Natural killer cell treated with Interleukin-12 subunit alpha and Interleukin-12 subunit beta and Interleukin-15 and Interleukin-18, amount 100 ng/mL, for 72 hours (primary cell): ENCODE results near the gene TBC1D2. TPM values are rescaled to one million over a fixed set of nuclear protein-coding genes. Genes with fewer than 3 reads are reported as not detected.

Experiments
- ATAC-seq, 2 donors: fragments of 150-1000 bp; cut with Tn5 transposase in 1 of 2; sonication (Bioruptor Pico), chemical (Tn5 transposase) in 1 of 2; 2 replicates each; pipeline ENCODE4 v1.10.0; 2021
- DNase-seq: peaks from one replicate; pipeline ENCODE4 v3.0.0; 2022; ENCODE audit warnings: low spot score
- H3K27ac Mint-ChIP-seq, 2 donors: 1 replicate in 1 of 2; 2 replicates in 1 of 2; pipeline ENCODE4 v1.8.0; 2022; ENCODE audit warnings: mixed read lengths in 2 of 2, mild to moderate bottlenecking in 1 of 2, moderate library complexity in 1 of 2
- H3K27me3 Mint-ChIP-seq, 2 donors: 1 replicate in 1 of 2; 2 replicates in 1 of 2; pipeline ENCODE4 v1.8.0; 2022; ENCODE audit warnings: mixed read lengths in 2 of 2
- H3K36me3 Mint-ChIP-seq: one replicate; pipeline ENCODE4 v1.8.0; 2022; ENCODE audit warnings: mixed read lengths
- H3K4me1 Mint-ChIP-seq, 2 donors: 1 replicate in 1 of 2; 2 replicates in 1 of 2; pipeline ENCODE4 v1.8.0; 2022; ENCODE audit warnings: low read depth in 2 of 2, mixed read lengths in 2 of 2, mild to moderate bottlenecking in 1 of 2
- H3K4me3 Mint-ChIP-seq: one replicate; pipeline ENCODE4 v1.8.0; 2022; ENCODE audit warnings: mixed read lengths
- H3K9me3 Mint-ChIP-seq: 2 replicates; pipeline ENCODE4 v1.8.0; 2022; ENCODE audit warnings: mixed read lengths
- total RNA-seq, 2 donors: library from RNA; stranded (reverse); gene quantifications; one replicate each; pipeline ENCODE4 v1.2.3, GENCODE V29; 2022

TBC1D2 gene
- total RNA-seq, 2 donors from 2014 or later: 3.9 to 4.2 TPM

DNA sequence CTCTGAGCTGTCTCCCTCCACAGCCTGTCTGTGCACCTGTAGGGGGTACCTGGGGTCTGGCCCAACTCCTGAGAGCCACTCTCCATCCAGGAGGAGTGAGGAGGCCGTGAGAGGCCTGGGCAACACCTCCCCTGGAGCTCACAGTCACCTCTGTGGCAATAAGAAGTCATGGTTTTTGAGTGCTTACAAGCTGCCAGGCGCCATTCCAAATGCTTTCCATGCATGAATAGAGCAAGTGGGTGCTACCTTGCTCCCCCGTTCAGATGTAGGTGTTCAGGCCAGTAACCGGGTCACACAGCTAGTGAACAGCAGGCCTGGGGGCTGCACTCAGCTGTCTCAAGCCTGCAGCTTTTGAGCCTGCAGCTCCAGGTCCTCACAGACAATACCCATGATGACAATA, 93.6 kb downstream of the TBC1D2 start:
- H3K4me1 Mint-ChIP-seq: peaks cover 28 to 40% of the 10 kb centered on the region in 2 donors
- ATAC-seq (no peak), DNase-seq (no peak)
- H3K9me3 Mint-ChIP-seq: no peaks in the 10 kb centered on the region
- no peaks in the 10 kb centered on the region for H3K36me3 Mint-ChIP-seq
- no peak overlapping the region for H3K4me3 Mint-ChIP-seq
- no peak overlapping the region for H3K27ac Mint-ChIP-seq
- no peaks in the 10 kb centered on the region for H3K27me3 Mint-ChIP-seq

DNA sequence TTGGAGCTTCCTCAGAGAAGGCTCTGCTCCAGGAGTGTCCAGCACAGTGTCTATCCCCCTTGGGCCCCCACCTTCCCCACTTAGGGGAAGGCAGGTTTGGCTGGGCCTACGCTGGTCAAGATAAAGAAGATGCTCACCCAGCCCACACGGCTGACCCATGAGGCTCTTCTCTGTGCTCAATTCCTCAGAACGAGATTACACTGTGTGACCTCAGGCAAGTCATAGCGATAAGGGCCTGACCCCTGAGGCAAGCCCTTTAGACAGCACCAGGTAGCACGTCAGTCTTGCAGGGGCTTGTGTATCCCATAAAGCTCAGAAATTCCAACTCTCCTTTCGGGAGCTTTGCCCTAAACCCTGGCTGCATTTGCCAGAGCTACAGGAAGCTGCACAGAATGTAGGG, 95.7 kb downstream of the TBC1D2 start:
- Mint-ChIP-seq H3K4me3 (peak overlapping the region; percentile 28), H3K27me3 (no peaks in the 10 kb centered on the region), H3K9me3 (no peaks in the 10 kb centered on the region), H3K4me1 (peaks cover 28 to 32% of the 10 kb centered on the region in 2 donors), H3K36me3 (no peaks in the 10 kb centered on the region), H3K27ac (peak overlapping the region; percentile 74 to 90)
- no peak for DNase-seq
- no peak for ATAC-seq

DNA sequence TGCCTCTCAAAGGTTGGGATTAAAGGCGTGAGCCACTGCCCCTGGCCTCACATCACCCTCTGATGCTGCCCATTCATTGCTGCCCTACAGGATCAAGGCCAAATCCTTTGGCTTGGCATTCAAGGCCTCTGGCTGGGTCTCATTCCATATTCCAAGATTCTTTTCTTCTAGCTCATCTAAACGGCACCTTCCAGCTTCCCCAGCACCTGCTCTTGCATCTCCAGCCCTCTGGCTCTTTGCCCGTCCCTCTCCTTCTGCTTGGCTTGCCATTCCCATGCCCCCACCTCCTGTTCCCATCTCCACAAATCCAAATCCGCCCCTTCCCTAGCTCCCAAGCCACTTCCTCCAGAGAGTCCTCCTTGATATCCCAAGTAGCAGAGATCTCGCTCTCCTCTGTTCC, 96.1 kb downstream of the TBC1D2 start:
- Mint-ChIP-seq H3K4me1 (peaks cover 28 to 30% of the 10 kb centered on the region in 2 donors), H3K27ac (peak overlapping the region; percentile 74 to 90), H3K27me3 (no peaks in the 10 kb centered on the region), H3K9me3 (no peaks in the 10 kb centered on the region), H3K36me3 (no peaks in the 10 kb centered on the region), H3K4me3 (peak overlapping the region; percentile 28)
- DNase-seq (no peak), ATAC-seq (no peak)

DNA sequence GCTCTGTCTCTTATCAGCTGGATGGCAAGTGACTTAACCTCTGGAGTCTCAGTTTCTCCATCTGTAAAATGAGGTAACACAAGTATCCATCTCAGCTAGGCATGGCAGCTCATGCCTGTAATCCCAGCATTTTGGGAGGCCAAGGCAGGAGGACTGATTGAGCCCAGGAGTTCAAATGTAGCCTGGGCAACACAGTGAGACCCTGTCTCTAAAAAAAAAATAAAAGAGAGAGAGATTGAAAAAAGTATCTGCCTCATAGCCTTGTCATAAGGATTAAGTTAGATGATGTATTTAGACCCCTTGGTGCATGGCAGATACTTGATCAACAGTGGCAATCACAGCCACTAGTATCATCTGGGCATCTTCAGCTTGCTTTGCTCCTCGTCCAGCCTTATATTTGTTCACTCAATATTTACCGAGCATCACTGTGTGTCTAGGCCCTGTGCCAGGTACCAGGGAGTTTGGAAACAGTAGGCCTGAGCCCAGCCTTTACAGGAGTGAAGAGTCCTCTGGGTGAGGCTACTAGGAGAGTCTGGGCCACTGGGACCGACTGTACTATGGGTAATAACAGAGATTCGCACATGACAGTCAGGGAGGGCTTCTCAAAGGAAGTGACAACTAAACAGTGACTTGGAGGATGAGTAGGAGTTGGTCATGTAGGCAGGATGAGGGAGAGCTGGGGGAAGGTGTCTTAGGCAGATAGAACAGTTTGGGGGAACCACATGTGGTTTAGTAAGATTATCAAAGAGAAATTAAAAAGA, 97.2 kb downstream of the TBC1D2 start:
- DNase-seq (no peak), ATAC-seq (peak; percentile 84 to 94)
- Mint-ChIP-seq H3K36me3 (no peaks in the 10 kb centered on the region), H3K27me3 (no peaks in the 10 kb centered on the region), H3K27ac (peak overlapping the region; percentile 74 to 90), H3K9me3 (no peaks in the 10 kb centered on the region), H3K4me3 (peak overlapping the region; percentile 59), H3K4me1 (peaks cover 19% of the 10 kb centered on the region in 2 donors)

DNA sequence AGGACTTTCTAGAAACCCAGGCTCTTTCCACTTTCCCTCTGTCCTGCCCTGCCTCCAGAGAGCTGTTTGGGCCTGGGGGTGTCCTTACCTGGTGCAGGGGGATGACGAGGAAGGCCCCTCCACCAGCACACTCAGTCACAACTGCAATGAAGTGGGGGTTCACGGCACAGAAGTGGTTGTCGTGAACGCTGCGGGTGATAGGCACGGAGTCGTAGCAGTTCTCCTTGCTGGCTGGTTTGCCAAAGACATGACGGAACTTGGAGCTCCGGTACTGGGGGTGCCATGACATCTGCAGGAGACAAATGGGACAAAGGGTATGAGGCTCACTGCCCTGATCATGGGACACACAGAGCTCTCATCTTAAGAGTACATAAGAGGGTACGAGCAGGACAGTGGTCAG, 98.1 kb downstream of the TBC1D2 start:
- H3K4me3 Mint-ChIP-seq: no peak overlapping the region
- H3K27me3 Mint-ChIP-seq: no peaks in the 10 kb centered on the region
- DNase-seq (no peak), ATAC-seq (no peak)
- no peak overlapping the region for H3K27ac Mint-ChIP-seq
- peaks cover 19% of the 10 kb centered on the region in 2 donors for H3K4me1 Mint-ChIP-seq
- no peaks in the 10 kb centered on the region for H3K9me3 Mint-ChIP-seq
- no peaks in the 10 kb centered on the region for H3K36me3 Mint-ChIP-seq

DNA sequence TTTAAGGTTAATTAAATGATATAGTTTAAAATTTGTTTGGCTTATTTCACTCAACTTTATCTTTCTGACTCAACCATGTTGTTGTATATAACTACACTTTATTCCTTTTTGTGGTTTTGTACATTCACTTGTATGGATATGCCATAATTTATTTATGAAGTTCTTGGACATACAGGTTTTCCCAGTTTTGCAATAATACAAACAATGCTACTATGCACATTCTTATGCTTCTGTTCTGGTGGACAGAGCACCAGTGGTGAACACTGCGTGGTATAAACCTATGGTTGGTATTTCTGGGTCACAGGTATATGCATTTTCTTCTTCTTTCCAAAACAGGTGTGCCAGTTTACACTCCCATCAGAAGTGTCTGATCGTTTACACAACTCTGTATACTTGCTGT, 100.8 kb downstream of the TBC1D2 start:
- Mint-ChIP-seq H3K9me3 (no peaks in the 10 kb centered on the region), H3K4me1 (peaks cover 16 to 22% of the 10 kb centered on the region in 2 donors), H3K27me3 (no peaks in the 10 kb centered on the region), H3K27ac (no peak overlapping the region), H3K4me3 (no peak overlapping the region), H3K36me3 (no peaks in the 10 kb centered on the region)
- ATAC-seq (no peak), DNase-seq (no peak)

DNA sequence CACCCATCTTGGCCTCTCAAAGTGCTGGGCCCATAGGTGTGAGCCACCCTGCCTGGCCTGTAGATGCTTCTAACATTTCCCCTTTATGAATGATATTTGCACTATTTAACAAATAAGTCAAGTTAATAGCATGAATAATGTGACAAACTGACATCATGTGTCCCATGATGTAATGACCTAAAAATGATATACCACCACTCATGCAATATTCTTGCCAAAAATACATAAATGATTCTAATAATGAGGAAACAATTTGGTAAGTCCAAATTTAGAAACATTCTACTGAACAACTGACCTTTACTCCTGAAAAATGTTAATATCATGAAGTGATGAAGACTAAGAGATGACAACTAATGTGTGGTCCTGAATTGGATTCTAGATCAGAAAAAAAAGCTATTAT, 102.9 kb downstream of the TBC1D2 start:
- Mint-ChIP-seq H3K4me1 (peaks cover 3 to 10% of the 10 kb centered on the region in 2 donors), H3K27ac (peak overlapping the region in 1 of 2 donors; percentile 19), H3K9me3 (no peaks in the 10 kb centered on the region), H3K27me3 (no peaks in the 10 kb centered on the region), H3K36me3 (no peaks in the 10 kb centered on the region), H3K4me3 (no peak overlapping the region)
- ATAC-seq (no peak), DNase-seq (no peak)

DNA sequence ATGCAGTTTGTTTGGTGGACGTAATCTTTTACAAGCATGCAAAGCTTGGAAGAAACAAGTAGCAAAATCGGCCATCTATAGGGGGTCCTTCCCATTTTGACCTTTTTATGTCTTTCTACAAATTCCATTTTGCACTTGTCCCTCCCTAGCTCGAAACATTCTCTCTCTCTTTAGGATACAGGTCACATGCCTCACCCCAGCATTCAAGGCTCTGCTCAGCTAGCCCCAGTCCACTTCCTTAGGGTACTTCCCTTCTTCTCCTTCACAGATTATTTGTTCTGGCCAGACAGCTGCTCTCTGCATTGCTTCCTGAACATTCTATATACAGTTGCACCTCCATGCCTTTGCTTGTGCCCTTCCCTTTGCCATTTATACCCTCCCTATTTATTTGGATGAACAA, 104.7 kb downstream of the TBC1D2 start:
- H3K36me3 Mint-ChIP-seq: no peaks in the 10 kb centered on the region
- H3K4me1 Mint-ChIP-seq: peaks cover 3 to 14% of the 10 kb centered on the region in 2 donors
- no peaks in the 10 kb centered on the region for H3K9me3 Mint-ChIP-seq
- DNase-seq: no peak
- H3K4me3 Mint-ChIP-seq: no peak overlapping the region
- H3K27me3 Mint-ChIP-seq: no peaks in the 10 kb centered on the region
- no peak for ATAC-seq
- peak overlapping the region in 1 of 2 donors; percentile 60 for H3K27ac Mint-ChIP-seq

DNA sequence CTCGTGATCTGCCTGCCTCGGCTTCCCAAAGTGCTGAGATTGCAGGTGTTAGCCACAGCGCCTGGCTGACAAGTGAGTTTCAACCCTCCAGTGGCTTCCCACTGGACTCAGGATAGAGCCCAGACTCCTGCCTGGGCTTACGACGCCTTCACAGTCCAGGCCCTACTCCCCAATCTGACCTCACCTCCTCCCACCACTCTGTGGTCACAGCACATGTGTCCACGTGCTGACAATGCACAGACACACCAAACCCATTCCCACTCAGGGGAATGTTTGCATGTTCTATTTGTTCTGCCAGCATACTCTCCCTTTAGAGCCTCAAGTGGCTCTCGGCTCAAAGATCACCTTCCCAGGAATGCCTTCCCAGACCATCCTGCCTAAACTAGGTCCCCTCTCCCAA, 105.3 kb downstream of the TBC1D2 start:
- DNase-seq: no peak
- no peaks in the 10 kb centered on the region for H3K27me3 Mint-ChIP-seq
- H3K36me3 Mint-ChIP-seq: no peaks in the 10 kb centered on the region
- H3K9me3 Mint-ChIP-seq: no peaks in the 10 kb centered on the region
- H3K4me3 Mint-ChIP-seq: no peak overlapping the region
- peak overlapping the region in 1 of 2 donors; percentile 60 for H3K27ac Mint-ChIP-seq
- no peak for ATAC-seq
- peaks cover 3 to 14% of the 10 kb centered on the region in 2 donors for H3K4me1 Mint-ChIP-seq

DNA sequence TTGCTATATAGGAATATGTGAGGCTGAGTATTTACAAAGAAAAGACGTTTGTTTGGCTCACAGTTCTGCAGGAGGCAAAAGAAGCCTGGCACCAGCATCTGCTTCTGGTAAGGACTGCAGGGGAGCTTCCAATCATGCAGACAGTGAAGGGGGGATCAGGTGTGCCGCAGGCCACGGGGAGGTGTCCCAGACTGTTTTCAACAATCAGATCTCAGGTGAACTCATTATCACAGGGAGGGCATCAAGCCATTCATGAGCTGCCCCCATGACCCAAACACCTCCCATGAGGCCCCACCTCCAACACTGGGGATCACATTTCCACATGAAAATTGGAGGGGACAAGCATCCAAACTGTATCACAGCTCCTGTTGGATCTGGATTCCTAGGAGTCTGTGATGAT, 106.0 kb downstream of the TBC1D2 start:
- Mint-ChIP-seq H3K4me3 (no peak overlapping the region), H3K9me3 (no peaks in the 10 kb centered on the region), H3K4me1 (peaks cover 5 to 14% of the 10 kb centered on the region in 2 donors), H3K27me3 (no peaks in the 10 kb centered on the region), H3K27ac (no peak overlapping the region), H3K36me3 (no peaks in the 10 kb centered on the region)
- DNase-seq: no peak
- no peak for ATAC-seq

Other genes starting within 250 kb of the TBC1D2 start
- gene NANS, start 198.9 kb downstream of the TBC1D2 start, total RNA-seq: 10 to 100 TPM; 41.2 to 72.9 TPM
- gene TRIM14, start 136.4 kb downstream of the TBC1D2 start, total RNA-seq: 10 to 100 TPM; 29.4 to 49.0 TPM
- gene CORO2A, start 63.0 kb downstream of the TBC1D2 start, total RNA-seq: 1 to 10 TPM in 1 of 2 donors, under 1 TPM in 1; 0.95 to 1.8 TPM